GM06990 (cell line): ENCODE results near the gene JAKMIP1.

Experiments used
- DNase-seq: peaks from one replicate; pipeline ENCODE4 v3.0.0-alpha.2; 2011; ENCODE audit not compliant: insufficient read length; ENCODE audit errors: extremely low read depth
- H3K27me3 ChIP-seq: replicated peaks from 2 replicates; pipeline ENCODE4 v1.6.0; 2011; ENCODE audit warnings: low read length; ENCODE audit not compliant: control insufficient read depth, insufficient read depth
- H3K36me3 ChIP-seq: 2 replicates; pipeline ENCODE4 v1.5.1; 2011; ENCODE audit warnings: low read length; ENCODE audit not compliant: control insufficient read depth, insufficient read depth
- H3K4me3 ChIP-seq: replicated peaks from 2 replicates; pipeline ENCODE4 v1.5.1; 2011; ENCODE audit warnings: low read depth, mild to moderate bottlenecking, control low read depth, low read length
- CTCF ChIP-seq: IDR thresholded peaks from 2 replicates; pipeline ENCODE4 v1.5.1; 2011; ENCODE audit warnings: low read length, control low read depth, mild to moderate bottlenecking, inconsistent platforms; ENCODE audit not compliant: insufficient read depth, poor library complexity, severe bottlenecking

JAKMIP1 gene

GRCh38 chr4:6032249-6033244, 167.8 kb downstream of the JAKMIP1 start:
- Histone ChIP-seq H3K4me3 (no peak overlapping the region), H3K27me3 (peaks cover 2% of the 10 kb centered on the region), H3K36me3 (no peaks in the 10 kb centered on the region)
- no peak for TF ChIP-seq CTCF
- DNase-seq, result no peak

- peaks cover 2% of the 10 kb centered on the region for H3K27me3 ChIP-seq
- H3K36me3 ChIP-seq, result no peaks in the 10 kb centered on the region
- no peak overlapping the region for H3K4me3 ChIP-seq
- DNase-seq, result no peak
- TF ChIP-seq CTCF, result no peak
These were observed 168.5 kb downstream of the JAKMIP1 start for GRCh38 chr4:6031846-6032245.

GRCh38 chr4:6030679-6031078, 169.7 kb downstream of the JAKMIP1 start:
- no peak for DNase-seq
- TF ChIP-seq CTCF, result no peak

GRCh38 chr4:6029254-6029653, 171.1 kb downstream of the JAKMIP1 start:
- Histone ChIP-seq H3K36me3 (no peaks in the 10 kb centered on the region), H3K4me3 (no peak overlapping the region), H3K27me3 (peaks cover 2% of the 10 kb centered on the region)
- DNase-seq, result no peak
- TF ChIP-seq CTCF, result no peak

More at GRCh38 chr4:6030679-6031078, 169.7 kb downstream of the JAKMIP1 start:
- Histone ChIP-seq H3K36me3 (no peaks in the 10 kb centered on the region), H3K27me3 (peaks cover 2% of the 10 kb centered on the region), H3K4me3 (no peak overlapping the region)

- DNase-seq, result no peak
- Histone ChIP-seq H3K36me3 (no peaks in the 10 kb centered on the region), H3K27me3 (peaks cover 2% of the 10 kb centered on the region), H3K4me3 (no peak overlapping the region)
- TF ChIP-seq CTCF, result no peak
These were observed 172.2 kb downstream of the JAKMIP1 start for GRCh38 chr4:6028168-6028567.
